ENCODE results near the gene CRYBG1. TPM values are rescaled to one million over a fixed set of nuclear protein-coding genes. Genes with fewer than 3 reads are reported as not detected.
A peak's percentile ranks its signal among the peaks of the same experiment; 100 is the strongest.

CRYBG1 gene
- total and polyA plus RNA-seq, 2 donors (not counting 3 experiments of a cell fraction or from before 2014, with no cell fraction given): 4.1 to 30.1 TPM

DNA sequence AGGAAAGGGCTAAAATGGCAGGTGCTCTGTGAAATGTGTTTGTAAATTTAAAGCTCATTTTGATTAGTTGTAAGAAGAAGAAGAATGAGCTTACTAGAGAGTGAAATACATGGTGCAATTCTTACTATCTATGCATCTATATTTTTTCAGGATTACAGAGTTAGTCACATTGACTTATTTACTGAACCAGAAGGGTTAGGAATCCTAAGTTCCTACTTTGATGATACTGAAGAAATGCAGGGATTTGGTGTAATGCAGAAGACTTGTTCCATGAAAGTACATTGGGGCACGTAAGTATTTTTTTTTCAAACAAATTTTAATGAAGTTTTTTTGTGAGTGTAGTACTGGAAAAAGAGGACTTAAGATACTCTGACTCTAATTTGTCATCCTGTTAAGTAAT, 169.5 kb downstream of the CRYBG1 start:
- DNase-seq (ENCODE audit: low read depth, low spot score) (no peak), FAIRE-seq (no peak)
- Histone ChIP-seq H3K9me1 (replicated peaks; ENCODE audit: control insufficient read depth, extremely low read depth, insufficient read depth, low read length) (no peaks in the 10 kb centered on the region), H3K4me3 (replicated peaks in 1 of 3; ENCODE audit: insufficient read depth in 1 of 3, low read depth in 1 of 3, low read length in 3 of 3) (no peak overlapping the region), H3K9ac (replicated peaks; ENCODE audit: extremely low read depth, insufficient read depth, low read length) (no peak overlapping the region), H4K20me1 (replicated peaks; ENCODE audit: control insufficient read depth, extremely low read depth, insufficient read depth, low read length) (no peaks in the 10 kb centered on the region), H3K4me2 (ENCODE audit: insufficient read depth, low read length) (peak overlapping the region; percentile 57), H3K36me3 (ENCODE audit: control insufficient read depth in 2 of 2, extremely low read depth in 1 of 2, insufficient read depth in 2 of 2, low read length in 2 of 2) (no peaks in the 10 kb centered on the region), H3K9me3 (replicated peaks; ENCODE audit: control insufficient read depth, insufficient read depth, low read length) (no peaks in the 10 kb centered on the region), H2AFZ (ENCODE audit: low read depth, low read length) (no peak overlapping the region), H3K4me1 (ENCODE audit: control insufficient read depth, extremely low read depth, insufficient read depth, low read length) (peaks cover 57% of the 10 kb centered on the region), H3K79me2 (ENCODE audit: control insufficient read depth, insufficient read depth, low read length) (no peaks in the 10 kb centered on the region), H3K27me3 (ENCODE audit: control insufficient read depth in 2 of 2, insufficient read depth in 2 of 2, low read length in 2 of 2) (no peaks in the 10 kb centered on the region), H3K27ac (ENCODE audit: insufficient read depth, low read depth, low read length) (peak overlapping the region; percentile 35)
- dilution Hi-C loops (cut with MboI; ENCODE audit: extremely low pct_ligation_motif_present, low sequenced_read_pairs): no loop called here
- CTCF ChIA-PET: interaction anchor here (1.0 to 1.5 kb wide), 3 partner anchors 17 to 25 kb away, joined by 4 read pairs; no protein-coding TSS in a partner anchor
- TF ChIP-seq, protein P1, sequence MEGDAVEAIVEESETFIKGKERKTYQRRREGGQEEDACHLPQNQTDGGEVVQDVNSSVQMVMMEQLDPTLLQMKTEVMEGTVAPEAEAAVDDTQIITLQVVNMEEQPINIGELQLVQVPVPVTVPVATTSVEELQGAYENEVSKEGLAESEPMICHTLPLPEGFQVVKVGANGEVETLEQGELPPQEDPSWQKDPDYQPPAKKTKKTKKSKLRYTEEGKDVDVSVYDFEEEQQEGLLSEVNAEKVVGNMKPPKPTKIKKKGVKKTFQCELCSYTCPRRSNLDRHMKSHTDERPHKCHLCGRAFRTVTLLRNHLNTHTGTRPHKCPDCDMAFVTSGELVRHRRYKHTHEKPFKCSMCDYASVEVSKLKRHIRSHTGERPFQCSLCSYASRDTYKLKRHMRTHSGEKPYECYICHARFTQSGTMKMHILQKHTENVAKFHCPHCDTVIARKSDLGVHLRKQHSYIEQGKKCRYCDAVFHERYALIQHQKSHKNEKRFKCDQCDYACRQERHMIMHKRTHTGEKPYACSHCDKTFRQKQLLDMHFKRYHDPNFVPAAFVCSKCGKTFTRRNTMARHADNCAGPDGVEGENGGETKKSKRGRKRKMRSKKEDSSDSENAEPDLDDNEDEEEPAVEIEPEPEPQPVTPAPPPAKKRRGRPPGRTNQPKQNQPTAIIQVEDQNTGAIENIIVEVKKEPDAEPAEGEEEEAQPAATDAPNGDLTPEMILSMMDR (IDR thresholded peaks at IDR 0.05; ENCODE audit: extremely low read depth in 1 of 2, insufficient read depth in 1 of 2, low read depth in 1 of 2, low read length in 2 of 2): no peak
- no peak for TF ChIP-seq POLR2A (IDR thresholded peaks at IDR 0.05; ENCODE audit: low read depth, low read length)
- TF ChIP-seq EZH2 (IDR thresholded peaks at IDR 0.05; ENCODE audit: borderline replicate concordance, low read depth, low read length, severe bottlenecking): no peak
- TF ChIP-seq, protein P2, sequence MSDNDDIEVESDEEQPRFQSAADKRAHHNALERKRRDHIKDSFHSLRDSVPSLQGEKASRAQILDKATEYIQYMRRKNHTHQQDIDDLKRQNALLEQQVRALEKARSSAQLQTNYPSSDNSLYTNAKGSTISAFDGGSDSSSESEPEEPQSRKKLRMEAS (IDR thresholded peaks at IDR 0.05; ENCODE audit: insufficient read depth, insufficient read length): no peak
- TF ChIP-seq FOS (IDR thresholded peaks at IDR 0.05; ENCODE audit: borderline replicate concordance, insufficient read depth, low read length): no peak
- no peak for TF ChIP-seq GATA2 (IDR thresholded peaks at IDR 0.05; ENCODE audit: insufficient read depth, insufficient read length, low read depth, low read length)
- TF ChIP-seq MYC (IDR thresholded peaks at IDR 0.05; ENCODE audit: low read depth, low read length): no peak
- TF ChIP-seq POLR2AphosphoS5 (IDR thresholded peaks at IDR 0.05; ENCODE audit: insufficient read depth, low read depth, low read length): no peak
- no peak for TF ChIP-seq JUN (IDR thresholded peaks at IDR 0.05; ENCODE audit: borderline replicate concordance, insufficient read depth, insufficient read length, low read depth)
- POLR2A ChIA-PET: no interaction called here
- no TSS peak for BruUV-seq (replicated peaks)
- intact Hi-C loops (cut with micrococcal nuclease): loop anchor here (1.0 kb wide), 1 partner anchor 16 kb away; no protein-coding TSS in a partner anchor
